Thyroid gland (tissue), 4 donors: Measurements from ENCODE around the gene HMCN2. TPM values are rescaled to one million over a fixed set of nuclear protein-coding genes. Genes with fewer than 3 reads are reported as not detected.
"Not testable (repeated sequence)": the region's sequence is repeated elsewhere in the genome, so short reads cannot be mapped to it uniquely, and the experiment has no call there.

Experiments used
- DNase-seq, 2 donors: peaks; one replicate each; pipeline ENCODE4 v3.0.0-alpha.2; 2019
- H3K27ac ChIP-seq, 3 donors: fragments of 200-600 bp; sonication (generic); 1 replicate in 2 of 3; 2 replicates in 1 of 3; pipeline ENCODE4 v1.5.1; 2016 to 2019; ENCODE audit warnings: mild to moderate bottlenecking in 1 of 3, moderate library complexity in 1 of 3
- H3K27me3 ChIP-seq: fragments of 200-600 bp; sonication (generic); one replicate; pipeline ENCODE4 v1.5.1; 2019
- H3K36me3 ChIP-seq, 2 donors: fragments of 200-600 bp; sonication (generic); one replicate each; pipeline ENCODE4 v1.5.1; 2016 to 2019
- H3K4me1 ChIP-seq, 2 donors: fragments of 200-600 bp; sonication (generic); one replicate each; pipeline ENCODE4 v1.5.1; 2017 to 2019
- H3K4me3 ChIP-seq, 3 donors: fragments of 200-600 bp; sonication (generic); replicated peaks in 1 of 3; 1 replicate in 2 of 3; 2 replicates in 1 of 3; pipeline ENCODE4 v1.5.1; 2016; ENCODE audit warnings: mild to moderate bottlenecking in 1 of 3
- H3K9me3 ChIP-seq: fragments of 200-600 bp; sonication (generic); one replicate; pipeline ENCODE4 v1.5.1; 2017
- POLR2A ChIP-seq, 2 donors: fragments of 450-650 bp; IDR thresholded peaks; one replicate each; pipeline ENCODE4 v1.6.1; 2017; ENCODE audit warnings: antibody characterized with exemption in 2 of 2, mild to moderate bottlenecking in 2 of 2, moderate library complexity in 1 of 2
- WGBS, 2 donors: methylation state at CpG; one replicate each; pipeline ENCODE4 v1.1.5; 2017; 5-methylcytosine and 5-hydroxymethylcytosine counted together
- intact Hi-C: fragments of 100-400 bp; cut with DNase I; formaldehyde crosslinking; loops from one replicate; pipeline ENCODE4 v1.15.1; 2023
- total RNA-seq, 4 donors: library from RNA; depleted of rRNA; stranded (reverse); fragments of >200 nt; gene quantifications; one replicate each; pipeline ENCODE4 v1.2.3, GENCODE V29; 2016
- TF ChIP-seq, protein P1 (sequence below), 6 experiments: fragments of 200-600 bp in 3 of 6; fragments of 450-650 bp in 3 of 6; sonication (generic) in 3 of 6; IDR thresholded peaks; one replicate each; pipeline ENCODE4 v1.5.1; 2016 to 2019; ENCODE audit warnings: antibody characterized with exemption in 6 of 6, mild to moderate bottlenecking in 2 of 6, inconsistent platforms in 1 of 6, moderate library complexity in 1 of 6

The HMCN2 gene
- total RNA-seq, 4 donors from 2014 or later: 1.7 to 5.5 (median 3.5) TPM

DNA sequence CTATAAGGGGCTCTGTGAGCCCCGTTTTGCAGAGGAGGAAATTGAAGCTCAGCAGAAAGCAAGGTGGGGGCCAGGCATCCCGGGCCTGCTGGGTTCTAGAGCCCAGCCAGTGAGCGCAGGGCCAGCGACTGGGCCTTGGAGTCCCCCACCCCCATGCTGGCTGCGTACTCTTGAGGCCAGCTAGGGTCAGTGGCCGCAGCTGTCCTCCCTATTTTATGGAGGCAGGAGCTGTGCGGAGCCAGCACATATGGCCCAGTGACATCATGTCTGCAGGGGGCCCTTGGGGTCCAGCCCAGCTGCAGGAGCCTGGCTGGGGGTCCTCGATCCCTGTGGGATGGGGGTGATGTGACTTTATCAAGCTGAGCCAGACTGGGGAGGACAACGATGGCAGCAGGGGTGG lies 71.3 kb downstream of the HMCN2 start:
- DNase-seq: no peak
- intact Hi-C loops: no loop called here

DNA sequence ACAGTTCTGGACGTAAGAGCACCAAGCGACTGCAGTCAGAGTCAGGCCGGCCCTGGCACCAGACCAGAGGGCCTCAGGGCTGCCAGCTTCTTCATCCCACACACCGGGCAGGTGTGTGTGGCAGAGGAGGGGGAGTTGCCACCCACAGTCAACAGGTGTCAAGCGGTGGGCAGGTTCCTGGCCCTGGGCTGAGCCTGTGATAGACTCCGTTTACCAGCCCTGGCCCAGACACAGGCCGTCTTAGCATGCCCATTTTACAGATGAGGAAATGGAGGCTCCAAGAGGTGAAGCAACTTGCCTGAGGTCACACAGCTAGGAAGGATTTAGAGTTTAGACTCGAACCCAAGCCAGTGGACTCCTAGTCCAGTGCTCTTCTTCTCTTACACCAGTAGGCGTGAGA lies 71.8 kb downstream of the HMCN2 start:
- H3K4me3 ChIP-seq: no peak overlapping the region
- no peak for DNase-seq
- no peaks in the 10 kb centered on the region for H3K4me1 ChIP-seq
- H3K36me3 ChIP-seq: no peaks in the 10 kb centered on the region
- intact Hi-C loops: no loop called here
- WGBS, 2 donors: 81 to 88% methylated on average over 3 to 4 of the region's 9 CpGs
- H3K9me3 ChIP-seq: no peaks in the 10 kb centered on the region
- H3K27me3 ChIP-seq: no peaks in the 10 kb centered on the region
- H3K27ac ChIP-seq: no peak overlapping the region
- TF ChIP-seq, protein P1, sequence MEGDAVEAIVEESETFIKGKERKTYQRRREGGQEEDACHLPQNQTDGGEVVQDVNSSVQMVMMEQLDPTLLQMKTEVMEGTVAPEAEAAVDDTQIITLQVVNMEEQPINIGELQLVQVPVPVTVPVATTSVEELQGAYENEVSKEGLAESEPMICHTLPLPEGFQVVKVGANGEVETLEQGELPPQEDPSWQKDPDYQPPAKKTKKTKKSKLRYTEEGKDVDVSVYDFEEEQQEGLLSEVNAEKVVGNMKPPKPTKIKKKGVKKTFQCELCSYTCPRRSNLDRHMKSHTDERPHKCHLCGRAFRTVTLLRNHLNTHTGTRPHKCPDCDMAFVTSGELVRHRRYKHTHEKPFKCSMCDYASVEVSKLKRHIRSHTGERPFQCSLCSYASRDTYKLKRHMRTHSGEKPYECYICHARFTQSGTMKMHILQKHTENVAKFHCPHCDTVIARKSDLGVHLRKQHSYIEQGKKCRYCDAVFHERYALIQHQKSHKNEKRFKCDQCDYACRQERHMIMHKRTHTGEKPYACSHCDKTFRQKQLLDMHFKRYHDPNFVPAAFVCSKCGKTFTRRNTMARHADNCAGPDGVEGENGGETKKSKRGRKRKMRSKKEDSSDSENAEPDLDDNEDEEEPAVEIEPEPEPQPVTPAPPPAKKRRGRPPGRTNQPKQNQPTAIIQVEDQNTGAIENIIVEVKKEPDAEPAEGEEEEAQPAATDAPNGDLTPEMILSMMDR (IDR thresholded peaks at IDR 0.05): no peak
- TF ChIP-seq POLR2A (IDR thresholded peaks at IDR 0.05): no peak

More for the DNA sequence above, 71.3 kb downstream of the HMCN2 start:
- Histone ChIP-seq H3K9me3 (no peaks in the 10 kb centered on the region), H3K4me1 (no peaks in the 10 kb centered on the region), H3K4me3 (no peak overlapping the region), H3K27me3 (no peaks in the 10 kb centered on the region), H3K36me3 (no peaks in the 10 kb centered on the region), H3K27ac (no peak overlapping the region)
- TF ChIP-seq POLR2A (IDR thresholded peaks at IDR 0.05): no peak
- WGBS, 2 donors: 61 to 74% methylated on average over 8 to 9 of the region's 9 CpGs

DNA sequence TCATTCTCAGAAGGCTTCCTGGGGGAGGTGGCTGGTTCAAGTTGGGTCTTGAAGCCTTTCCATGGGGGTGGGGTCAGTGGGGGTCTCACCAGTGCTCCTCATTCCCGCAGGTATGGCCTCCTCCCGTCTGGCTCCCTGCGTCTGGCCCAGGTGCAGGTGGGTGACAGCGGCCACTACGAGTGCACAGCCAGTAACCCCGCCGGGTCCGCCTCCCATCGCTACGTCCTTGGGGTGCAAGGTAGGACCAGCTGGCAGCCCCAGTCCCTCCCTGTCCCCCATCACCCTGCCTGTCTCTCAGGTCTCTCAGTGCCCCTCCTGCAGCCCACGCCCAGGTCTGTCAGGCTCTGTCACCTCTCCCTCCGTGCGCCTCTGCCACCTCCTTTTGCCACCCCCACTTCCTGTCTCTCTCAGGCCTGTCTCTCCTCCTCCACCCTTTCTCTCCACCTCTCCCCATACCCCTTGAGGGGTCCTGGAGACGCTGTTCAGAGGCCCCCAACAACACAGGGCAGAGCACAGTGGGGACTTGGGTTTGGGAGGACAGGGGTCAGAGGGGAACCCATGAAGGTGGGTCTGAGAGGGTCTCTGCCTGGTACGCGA lies 72.3 kb downstream of the HMCN2 start:
- DNase-seq: no peak
- no peaks in the 10 kb centered on the region for H3K4me1 ChIP-seq
- TF ChIP-seq, protein P1 (IDR thresholded peaks at IDR 0.05): no peak
- no peak for TF ChIP-seq POLR2A (IDR thresholded peaks at IDR 0.05)
- intact Hi-C loops: no loop called here
- H3K27ac ChIP-seq: no peak overlapping the region
- 89% methylated on average over 11 to 16 of the region's 16 CpGs for WGBS, 2 donors
- H3K36me3 ChIP-seq: no peaks in the 10 kb centered on the region
- no peak overlapping the region for H3K4me3 ChIP-seq
- H3K27me3 ChIP-seq: no peaks in the 10 kb centered on the region
- no peaks in the 10 kb centered on the region for H3K9me3 ChIP-seq

DNA sequence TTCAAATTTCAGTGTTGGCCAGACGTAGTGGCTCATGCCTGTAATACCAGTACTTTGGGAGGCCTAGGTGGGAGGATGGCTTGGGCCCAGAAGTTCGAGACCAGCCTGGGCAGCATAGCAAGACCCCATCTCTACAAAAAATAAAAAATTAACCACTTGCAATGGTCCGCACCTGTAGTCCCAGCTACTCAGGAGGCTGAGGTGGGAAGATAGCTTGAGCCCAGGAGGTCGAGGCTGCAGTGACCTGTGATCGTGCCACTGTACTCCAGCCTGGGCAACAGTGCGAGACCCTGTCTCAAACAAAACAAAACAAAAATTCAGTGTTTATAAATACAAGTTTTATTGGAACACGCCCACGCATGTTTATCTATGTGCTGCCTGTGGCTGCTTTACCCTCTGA lies 73.3 kb downstream of the HMCN2 start:
- H3K36me3 ChIP-seq, intact Hi-C loops, H3K27ac ChIP-seq, H3K4me3 ChIP-seq, H3K4me1 ChIP-seq, DNase-seq, H3K9me3 ChIP-seq, H3K27me3 ChIP-seq: not testable (repeated sequence)
- 92 to 97% methylated on average over 8 of the region's 8 CpGs for WGBS, 2 donors

DNA sequence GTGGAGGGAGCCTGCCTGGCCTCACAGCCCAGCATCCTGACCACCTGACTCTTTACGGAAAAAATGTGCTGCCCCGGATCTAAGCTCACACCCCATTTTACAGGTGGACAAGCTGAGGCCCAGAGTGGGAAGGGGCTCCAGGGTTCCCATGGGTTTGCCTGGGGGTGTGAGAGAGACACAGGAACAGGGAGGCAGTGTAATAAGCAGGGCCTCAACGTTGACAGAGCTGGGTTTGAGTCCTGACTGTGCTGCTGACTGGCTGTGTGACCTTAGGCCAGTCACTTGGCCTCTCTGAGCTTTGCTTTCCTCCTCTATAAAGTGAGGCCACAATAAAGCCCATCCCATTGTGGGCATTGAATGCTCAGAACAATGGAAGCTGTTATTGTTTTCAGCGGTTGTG lies 73.7 kb downstream of the HMCN2 start:
- Histone ChIP-seq H3K36me3 (no peaks in the 10 kb centered on the region), H3K4me3 (no peak overlapping the region), H3K27me3 (no peaks in the 10 kb centered on the region), H3K9me3 (no peaks in the 10 kb centered on the region), H3K27ac (no peak overlapping the region), H3K4me1 (no peaks in the 10 kb centered on the region)
- DNase-seq: no peak
- intact Hi-C loops: no loop called here
- 72 to 79% methylated on average over 4 of the region's 4 CpGs for WGBS, 2 donors
- no peak for TF ChIP-seq POLR2A (IDR thresholded peaks at IDR 0.05)
- TF ChIP-seq, protein P1 (IDR thresholded peaks at IDR 0.05): no peak

DNA sequence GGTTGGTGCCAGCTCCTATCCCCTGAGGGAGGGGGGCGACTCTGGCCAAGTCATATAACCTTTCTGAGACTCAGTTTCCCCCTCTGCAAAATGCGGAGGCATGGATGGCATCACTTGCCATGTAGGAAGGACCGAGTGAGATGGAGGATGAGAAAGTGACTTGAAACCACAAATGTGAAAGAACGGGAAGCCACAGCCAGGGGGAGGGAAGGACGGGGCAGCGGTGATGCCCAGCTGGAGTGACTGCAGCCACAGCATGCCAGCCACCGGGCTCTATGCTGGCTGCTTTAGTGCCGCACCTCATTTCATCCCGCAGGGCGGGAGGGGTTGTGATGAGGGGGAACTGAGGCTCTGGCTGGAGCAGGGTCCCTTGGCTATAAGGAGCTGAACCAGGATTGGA lies 74.5 kb downstream of the HMCN2 start:
- Histone ChIP-seq H3K27ac (no peak overlapping the region), H3K4me1 (no peaks in the 10 kb centered on the region), H3K27me3 (no peaks in the 10 kb centered on the region), H3K9me3 (no peaks in the 10 kb centered on the region), H3K36me3 (no peaks in the 10 kb centered on the region), H3K4me3 (no peak overlapping the region)
- intact Hi-C loops: loop anchor here (5.0 kb wide), 1 partner anchor 98 kb away; no protein-coding TSS in a partner anchor
- no peak for DNase-seq
- WGBS, 2 donors: 77 to 87% methylated on average over 10 of the region's 10 CpGs
- no peak for TF ChIP-seq POLR2A (IDR thresholded peaks at IDR 0.05)
- TF ChIP-seq, protein P1 (IDR thresholded peaks at IDR 0.05): no peak

DNA sequence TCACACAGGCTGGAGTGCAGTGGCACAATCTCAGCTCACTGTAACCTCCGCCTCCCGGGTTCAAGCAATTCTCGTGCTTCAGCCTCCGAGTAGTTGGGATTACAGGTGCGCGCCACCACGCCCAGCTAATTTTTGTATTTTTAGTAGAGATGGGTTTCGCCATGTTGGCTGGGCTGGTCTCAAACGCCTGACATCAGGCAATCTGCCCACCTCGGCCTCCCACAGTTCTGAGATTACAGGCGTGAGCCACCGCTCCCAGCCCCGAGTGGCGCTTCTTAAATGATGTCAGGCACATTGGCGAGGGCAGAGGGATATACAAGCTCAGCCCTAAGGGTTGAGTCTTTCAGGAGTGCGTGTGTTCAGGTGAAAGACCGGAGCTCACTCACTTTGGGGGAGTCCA lies 75.0 kb downstream of the HMCN2 start:
- intact Hi-C loops: loop anchor here (5.0 kb wide), 1 partner anchor 98 kb away; no protein-coding TSS in a partner anchor
- H3K4me1 ChIP-seq, H3K27ac ChIP-seq, H3K4me3 ChIP-seq, DNase-seq, H3K27me3 ChIP-seq, H3K36me3 ChIP-seq, H3K9me3 ChIP-seq: not testable (repeated sequence)
- WGBS, 2 donors: 93 to 96% methylated on average over 15 to 17 of the region's 17 CpGs
